NCI-H1930 (cell line): ENCODE results near the gene TGM3.

Source experiments
- DNase-seq, 2 experiments: peaks; one replicate each; lab custom pipeline; 2025; lab: John Stamatoyannopoulos, UW

TGM3 gene

DNA sequence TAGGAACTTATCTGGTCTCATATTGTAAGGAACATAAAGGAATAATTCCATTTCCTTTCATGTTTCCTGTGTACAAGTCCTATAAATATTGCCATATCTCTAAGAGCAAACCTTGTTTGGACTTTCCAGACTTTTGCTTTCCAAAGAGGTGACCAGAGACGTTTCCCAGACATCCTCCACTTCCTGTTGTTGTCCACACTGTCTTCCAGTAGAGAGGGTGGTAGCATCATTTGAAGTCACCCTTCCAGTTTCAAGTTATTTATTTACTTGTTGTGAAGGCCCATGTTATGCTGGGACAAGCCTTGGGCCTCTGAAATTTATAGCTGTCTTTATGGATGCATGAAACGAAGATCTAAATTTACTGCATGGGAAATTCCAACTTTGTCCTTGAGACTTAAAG, 10.6 kb upstream of the TGM3 start:
- no peak for DNase-seq

DNA sequence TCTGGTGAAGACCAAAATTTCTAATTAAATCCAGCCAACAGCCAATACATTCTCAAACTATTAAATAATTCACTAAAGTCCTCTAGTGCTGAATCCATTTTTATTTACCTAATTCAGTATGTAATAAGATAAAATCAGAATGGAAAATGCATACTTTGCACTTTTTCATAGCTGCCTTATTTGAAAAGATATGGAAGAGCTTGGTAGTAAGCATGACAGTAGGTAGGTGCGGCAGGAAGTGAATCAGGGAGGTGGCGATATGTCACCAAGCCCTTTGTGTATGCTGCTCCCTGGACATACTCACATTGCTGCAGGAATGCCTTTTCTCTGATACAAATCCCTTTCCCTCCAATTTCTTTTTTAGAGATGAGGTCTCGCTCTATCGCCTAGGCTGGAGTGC, 10.2 kb upstream of the TGM3 start:
- no peak for DNase-seq

DNA sequence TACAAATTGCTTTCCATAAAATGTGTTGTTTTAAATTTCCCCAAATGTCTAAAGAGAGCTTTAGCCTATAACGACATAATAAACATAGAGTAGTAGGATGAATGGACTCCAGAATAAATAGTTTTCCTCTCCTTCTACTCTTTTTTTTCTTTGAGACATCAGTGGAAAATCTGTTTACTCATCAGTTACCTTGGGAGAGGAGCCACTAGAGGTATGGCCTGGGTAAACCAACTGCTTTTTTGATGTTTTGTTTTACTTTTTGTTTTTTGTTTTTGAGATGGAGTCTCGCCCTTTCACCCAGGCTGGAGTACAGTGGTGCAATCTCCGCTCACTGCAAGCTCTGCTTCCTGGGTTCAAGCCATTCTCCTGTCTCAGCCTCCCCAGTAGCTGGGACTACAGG, 8.3 kb upstream of the TGM3 start:
- DNase-seq: no peak

- no peak for DNase-seq
These were observed 6.3 kb upstream of the TGM3 start for GRCh38 chr20:2289475-2289874.

- DNase-seq: no peak
These were observed 5.3 kb upstream of the TGM3 start for GRCh38 chr20:2290486-2290885.

DNA sequence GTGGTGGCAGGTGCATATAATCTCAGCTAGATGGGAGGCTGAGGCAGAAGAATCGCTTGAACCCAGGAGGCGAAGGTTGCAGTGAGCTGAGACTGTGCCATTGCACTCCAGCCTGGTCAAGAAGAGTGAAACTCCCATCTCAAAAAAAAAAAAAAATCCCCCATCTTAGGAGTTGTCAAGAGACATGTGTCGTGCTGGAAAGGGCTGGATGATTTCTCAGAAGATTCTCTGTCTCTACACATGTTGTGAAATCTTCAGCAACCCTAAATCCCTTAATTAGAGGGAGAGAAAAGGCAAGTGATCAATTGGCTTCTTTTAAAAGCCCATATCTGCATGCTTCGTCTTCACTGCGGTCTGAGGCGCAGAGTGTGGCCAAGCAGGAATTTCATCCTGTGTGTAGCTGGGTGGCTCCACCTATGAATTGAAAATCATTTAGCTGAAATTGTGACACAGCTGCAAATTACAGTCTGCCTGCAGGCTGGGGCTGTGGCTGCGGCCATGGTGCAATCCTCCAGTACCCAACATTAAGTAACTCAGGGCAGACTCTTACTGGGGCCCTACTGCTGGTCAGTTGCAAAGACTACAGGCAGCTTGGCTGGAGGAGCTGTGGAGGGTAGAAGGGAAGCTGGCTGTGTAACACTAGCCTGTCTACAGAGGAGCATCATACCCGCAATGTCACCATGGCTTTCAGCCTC, 3.2 kb upstream of the TGM3 start:
- no peak for DNase-seq

- no peak for DNase-seq
These were observed 2.3 kb upstream of the TGM3 start for GRCh38 chr20:2293486-2293885.

DNA sequence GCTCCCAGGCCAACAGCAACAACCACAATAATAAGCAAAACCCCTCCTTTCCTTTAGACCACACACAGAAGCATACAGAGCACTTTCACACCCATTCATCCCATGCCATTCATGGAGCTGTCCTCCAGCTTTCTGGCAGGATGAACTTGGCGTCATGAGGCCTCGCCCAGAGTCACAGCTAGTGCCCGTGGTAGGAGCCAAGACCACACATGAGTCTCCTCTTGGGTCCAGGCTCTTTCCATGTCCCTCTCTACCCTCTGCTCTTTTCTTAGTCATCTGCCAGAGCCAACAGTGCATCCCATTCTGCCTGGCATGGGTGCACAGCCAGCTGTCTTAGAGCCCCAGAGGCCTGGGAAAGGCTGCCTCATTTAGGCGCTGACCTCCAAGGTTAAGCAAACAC, 1.8 kb upstream of the TGM3 start:
- no peak for DNase-seq

DNA sequence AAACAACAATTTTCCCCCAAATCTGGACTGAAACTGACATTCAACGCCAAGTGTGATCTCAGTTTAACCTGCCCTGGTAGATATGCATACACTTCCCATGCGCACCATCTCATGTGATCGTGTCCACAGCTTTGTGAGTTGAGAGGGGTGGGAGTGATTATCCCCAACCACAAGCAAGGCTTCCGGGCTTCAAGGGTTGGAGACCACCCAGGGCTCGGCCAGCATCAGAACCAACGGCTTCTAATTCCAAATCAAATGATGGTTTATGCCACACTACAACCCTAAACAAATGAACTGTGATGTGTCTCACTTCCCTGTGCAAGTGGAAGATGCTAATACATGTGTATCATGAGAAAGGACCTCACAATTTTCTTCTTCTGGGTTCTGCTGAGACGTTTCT, 515 bp upstream of the TGM3 start:
- no peak for DNase-seq

- no peak for DNase-seq
These were observed 939 bp downstream of the TGM3 start for GRCh38 chr20:2296524-2297356.

- no peak for DNase-seq
These were observed 1.5 kb downstream of the TGM3 start for GRCh38 chr20:2297357-2297728.

DNA sequence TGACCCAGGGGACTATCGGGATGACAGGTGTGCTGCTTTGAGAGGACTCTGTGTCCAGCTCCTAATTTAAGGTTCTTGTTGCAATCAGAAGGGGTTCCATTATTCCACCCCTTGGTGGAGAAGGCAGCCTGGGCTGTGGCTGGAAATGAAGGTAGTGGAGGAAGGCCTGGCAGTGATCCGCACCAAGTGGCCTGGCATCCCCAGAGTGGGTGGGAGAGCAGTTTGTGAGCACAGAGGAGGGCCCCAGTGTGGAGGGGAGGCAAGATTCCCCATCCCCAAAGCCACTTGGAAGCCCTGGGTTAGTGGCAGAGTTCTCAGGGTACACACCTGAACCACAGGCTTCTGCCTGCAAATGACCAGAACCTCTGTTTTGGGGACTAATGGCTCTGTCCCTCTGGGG, 2.3 kb downstream of the TGM3 start:
- DNase-seq: no peak

DNA sequence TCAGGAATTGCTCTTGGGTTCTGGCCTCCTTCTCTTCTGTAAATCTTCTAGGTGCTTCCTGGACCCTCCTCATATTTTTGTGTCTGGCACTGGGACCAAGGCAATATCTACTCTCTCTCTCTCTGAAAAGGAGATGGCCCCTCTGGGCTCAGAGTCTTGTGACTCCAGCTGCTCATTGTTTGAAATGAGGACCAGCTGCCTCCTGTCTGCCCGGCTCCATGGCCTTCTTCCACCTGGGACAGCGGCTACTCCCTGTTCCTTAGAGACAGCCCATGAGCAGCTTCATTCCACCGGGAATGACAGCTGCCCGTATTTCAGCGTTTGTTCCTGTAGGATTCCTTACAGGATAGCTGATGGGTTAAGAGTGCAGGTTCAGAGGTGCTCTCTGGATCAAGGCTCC, 2.9 kb downstream of the TGM3 start:
- DNase-seq: no peak

- DNase-seq: no peak
These were observed 3.5 kb downstream of the TGM3 start for GRCh38 chr20:2299301-2299700.

- no peak for DNase-seq
These were observed 4.2 kb downstream of the TGM3 start for GRCh38 chr20:2300002-2300401.

GRCh38 chr20:2300420-2300819, 4.6 kb downstream of the TGM3 start:
- no peak for DNase-seq

GRCh38 chr20:2301164-2301622, 5.4 kb downstream of the TGM3 start:
- DNase-seq: no peak

DNA sequence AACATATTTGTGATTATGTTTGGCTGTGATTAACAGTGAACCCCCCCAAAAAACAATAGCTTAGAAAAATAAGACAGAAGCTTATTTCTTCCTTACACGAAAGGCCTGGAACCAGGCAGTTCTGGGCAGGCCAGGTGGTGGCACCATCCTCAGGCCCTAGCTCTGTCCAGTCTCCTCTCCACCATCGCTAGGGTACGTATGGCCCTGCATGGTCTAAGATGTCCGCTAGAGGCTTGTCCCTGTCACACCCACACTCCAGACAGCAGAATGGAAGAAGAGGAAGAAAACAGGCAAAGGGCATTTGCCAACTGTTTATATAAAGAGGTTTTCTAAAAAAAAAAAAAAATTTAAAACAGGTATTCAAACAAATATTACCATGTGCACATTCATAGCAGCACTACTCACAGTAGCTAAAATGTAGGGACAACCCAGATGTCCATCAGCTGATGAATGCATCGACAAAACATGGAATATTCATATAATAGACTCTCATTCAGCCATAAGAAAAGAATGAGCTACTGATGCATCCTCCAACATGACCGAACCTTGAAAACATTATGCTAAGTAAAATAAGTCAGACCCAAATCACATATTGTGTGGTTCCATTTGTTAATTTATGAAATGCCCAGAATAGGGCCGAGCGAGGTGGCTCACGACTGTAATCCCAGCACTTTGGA, 6.7 kb downstream of the TGM3 start:
- no peak for DNase-seq

- DNase-seq: no peak
These were observed 7.9 kb downstream of the TGM3 start for GRCh38 chr20:2303673-2304072.

DNA sequence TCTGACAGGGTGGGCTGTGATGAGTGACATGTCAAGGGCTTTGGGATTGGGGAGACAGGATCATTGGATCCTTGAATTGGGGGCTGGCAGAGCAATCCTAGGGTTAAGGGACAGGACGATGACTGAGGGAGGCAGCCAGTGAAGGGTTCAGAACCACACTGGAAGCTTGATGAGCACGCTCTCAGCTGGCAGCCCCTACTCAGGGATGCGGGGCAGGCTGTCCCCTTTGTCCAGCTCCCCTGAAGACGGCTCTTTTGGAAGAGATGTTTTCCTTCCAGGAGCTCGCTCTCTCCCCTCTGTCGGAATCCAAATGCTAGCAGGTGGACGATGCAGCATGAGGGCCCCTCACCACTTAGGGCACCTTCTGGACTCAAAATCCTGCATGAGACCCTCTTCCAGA, 8.4 kb downstream of the TGM3 start:
- no peak for DNase-seq

- no peak for DNase-seq
These were observed 9.2 kb downstream of the TGM3 start for GRCh38 chr20:2305029-2305428.

GRCh38 chr20:2305479-2305878, 9.7 kb downstream of the TGM3 start:
- DNase-seq: no peak

- peak; percentile 67 to 80 for DNase-seq
These were observed 10.1 kb downstream of the TGM3 start for GRCh38 chr20:2305946-2306345.
